Measurements from ENCODE around the gene CLNK. TPM values are rescaled to one million over a fixed set of nuclear protein-coding genes. Genes with fewer than 3 reads are reported as not detected.

The CLNK gene
- total RNA-seq, 1 experiment from 2014 or later: not detected

GRCh38 chr4:10554694-10555093, 129.9 kb downstream of the CLNK start:
- H3T11ph ChIP-seq (ENCODE audit: low read length): no peak overlapping the region
- no peak overlapping the region for H2BK20ac ChIP-seq (ENCODE audit: low read depth, low read length, poor library complexity, severe bottlenecking)
- no peak overlapping the region for H3K4me3 Mint-ChIP-seq
- H3K56ac ChIP-seq (ENCODE audit: insufficient read length, low read depth, low read length): no peak overlapping the region
- no peak overlapping the region for H3K4ac ChIP-seq (ENCODE audit: low read depth, low read length)
- H3K36me3 Mint-ChIP-seq (ENCODE audit: insufficient read depth in 1 of 3, low read depth in 3 of 3): no peaks in the 10 kb centered on the region
- no peak overlapping the region for H4K8ac ChIP-seq (replicated peaks; ENCODE audit: insufficient read length, low read depth, low read length)
- H2BK120ac ChIP-seq (ENCODE audit: low read depth, low read length, poor library complexity, severe bottlenecking): no peak overlapping the region
- no peak overlapping the region for H3K18ac ChIP-seq (ENCODE audit: insufficient read length, low read depth, low read length)
- no peak overlapping the region for H3K14ac ChIP-seq (ENCODE audit: insufficient read depth, low read length)
- WGBS (ENCODE audit: extremely low coverage, insufficient read length, low lambda C conversion rate): no CpG with 5 or more reads among the region's 6 CpGs
- H3K27ac ChIP-seq (ENCODE audit: insufficient read length, low read depth, low read length): no peak overlapping the region
- no peak overlapping the region for H2AFZ ChIP-seq (ENCODE audit: low read length)
- H3K9me3 Mint-ChIP-seq: no peaks in the 10 kb centered on the region
- no peak overlapping the region for H3K9ac ChIP-seq (ENCODE audit: extremely low read depth, insufficient read length, low read length)
- H3K79me1 ChIP-seq (ENCODE audit: insufficient read depth, low read depth, low read length, poor library complexity, severe bottlenecking): no peaks in the 10 kb centered on the region
- DNase-seq: peak; percentile 49
- no peaks in the 10 kb centered on the region for H3K23me2 ChIP-seq (ENCODE audit: insufficient read length, low read depth, low read length, poor library complexity, severe bottlenecking)
- no peak overlapping the region for H2BK15ac ChIP-seq (ENCODE audit: low read depth, low read length)
- H3K4me1 Mint-ChIP-seq: peaks cover 3 to 13% of the 10 kb centered on the region in 2 experiments; a peak in 2 of 4 replicates
- no peak overlapping the region for H3K4me2 ChIP-seq (ENCODE audit: insufficient read depth, insufficient read length, low read length)
- peaks cover 3% of the 10 kb centered on the region; the same call in 1 of the 2 replicates for H3K27me3 Mint-ChIP-seq (ENCODE audit: low read depth)
- H3K4me1 ChIP-seq (ENCODE audit: insufficient read depth, low read length): no peaks in the 10 kb centered on the region; the same call in 1 of the 2 replicates
- H4K91ac ChIP-seq (ENCODE audit: insufficient read length, low read depth, low read length): no peak overlapping the region
- peak; percentile 86 for TF ChIP-seq CTCF (conservative IDR thresholded peaks at IDR 0.05)
- H3K9me3 ChIP-seq (ENCODE audit: control insufficient read depth, low read depth, low read length): no peaks in the 10 kb centered on the region
- no peak overlapping the region for H2AK5ac ChIP-seq (ENCODE audit: insufficient read length, low read length)
- H3K23ac ChIP-seq (ENCODE audit: insufficient read length, low read depth, low read length): no peak overlapping the region
- H2BK5ac ChIP-seq (ENCODE audit: insufficient read length, low read length): no peak overlapping the region
- no peak overlapping the region for H4K5ac ChIP-seq (ENCODE audit: insufficient read length, low read depth, low read length)
- no peaks in the 10 kb centered on the region for H3K27me3 ChIP-seq (ENCODE audit: insufficient read depth, low read length)
- H3K79me2 ChIP-seq (ENCODE audit: insufficient read depth, low read length): no peaks in the 10 kb centered on the region
- H3K27ac Mint-ChIP-seq: no peak overlapping the region
- H4K20me1 ChIP-seq (ENCODE audit: control insufficient read depth, insufficient read depth, insufficient read length): no peaks in the 10 kb centered on the region
- H2BK12ac ChIP-seq (ENCODE audit: insufficient read length, low read depth, low read length): no peak overlapping the region

All from H9 (cell line).